NCI-H1048 (cell line): ENCODE results near the gene AMOTL2.
A peak's percentile ranks its signal among the peaks of the same experiment; 100 is the strongest.

ENCODE experiments used
- DNase-seq: peaks from one replicate; lab custom pipeline; 2025; lab: John Stamatoyannopoulos, UW

Gene AMOTL2

DNA sequence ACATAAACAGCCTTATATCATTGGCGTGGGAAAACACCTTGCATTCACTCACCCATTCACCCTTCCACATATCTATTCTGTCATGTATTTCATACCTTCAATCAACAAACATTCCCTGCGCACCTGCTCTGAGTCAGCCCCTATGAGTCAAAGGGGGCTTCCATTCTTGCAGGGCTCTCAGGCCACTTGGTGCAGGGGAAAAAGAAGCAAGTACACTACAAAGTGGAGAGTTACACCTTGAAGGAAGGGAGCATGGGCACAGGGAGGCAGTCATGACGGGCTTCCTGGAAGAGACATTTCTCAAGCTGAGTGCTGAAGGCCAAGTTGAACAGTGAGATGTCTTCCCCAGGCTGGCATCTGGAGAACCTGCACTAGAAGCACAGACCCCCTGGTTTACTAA lies 4.6 kb upstream of the AMOTL2 start:
- no peak for DNase-seq

DNA sequence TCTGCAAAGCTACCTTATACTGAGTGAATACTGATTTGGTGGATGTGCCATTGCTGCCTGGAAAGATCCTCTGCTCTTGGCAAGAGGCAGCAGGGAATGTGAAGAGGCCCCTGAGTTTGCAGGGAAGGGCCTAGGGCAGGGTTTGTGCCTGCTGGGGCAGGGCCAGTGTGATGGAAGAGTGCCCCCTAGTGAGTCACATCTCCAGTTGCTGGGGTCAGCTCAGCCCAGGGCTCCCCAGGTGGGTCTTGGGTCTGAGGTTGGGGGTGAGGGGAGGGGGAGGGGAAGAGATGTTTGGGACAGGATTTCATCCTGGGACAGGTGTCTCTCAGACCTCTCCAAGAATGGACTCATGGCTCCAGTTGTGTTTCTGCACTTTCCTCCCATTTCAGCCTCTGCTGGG lies 4.1 kb upstream of the AMOTL2 start:
- no peak for DNase-seq

DNA sequence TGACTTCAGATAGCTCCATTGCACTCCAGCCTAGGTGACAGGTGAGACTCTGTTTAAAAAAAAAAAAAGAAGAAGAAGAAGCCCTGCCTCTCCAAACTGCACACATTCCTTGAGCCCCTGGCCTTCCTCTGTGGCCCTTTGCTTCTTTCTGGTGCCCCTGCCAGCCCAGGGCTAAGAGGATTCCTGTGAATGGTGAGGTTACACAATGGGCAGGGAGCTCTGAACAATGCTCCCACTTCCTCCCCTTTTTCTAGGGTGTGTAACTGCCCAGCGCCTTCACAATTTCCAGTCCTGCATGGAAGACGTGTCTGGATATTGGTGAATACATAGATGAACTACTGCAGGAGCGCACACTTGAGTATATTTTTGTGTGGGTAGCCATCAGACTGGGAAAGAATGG lies 3.6 kb upstream of the AMOTL2 start:
- DNase-seq: no peak

DNA sequence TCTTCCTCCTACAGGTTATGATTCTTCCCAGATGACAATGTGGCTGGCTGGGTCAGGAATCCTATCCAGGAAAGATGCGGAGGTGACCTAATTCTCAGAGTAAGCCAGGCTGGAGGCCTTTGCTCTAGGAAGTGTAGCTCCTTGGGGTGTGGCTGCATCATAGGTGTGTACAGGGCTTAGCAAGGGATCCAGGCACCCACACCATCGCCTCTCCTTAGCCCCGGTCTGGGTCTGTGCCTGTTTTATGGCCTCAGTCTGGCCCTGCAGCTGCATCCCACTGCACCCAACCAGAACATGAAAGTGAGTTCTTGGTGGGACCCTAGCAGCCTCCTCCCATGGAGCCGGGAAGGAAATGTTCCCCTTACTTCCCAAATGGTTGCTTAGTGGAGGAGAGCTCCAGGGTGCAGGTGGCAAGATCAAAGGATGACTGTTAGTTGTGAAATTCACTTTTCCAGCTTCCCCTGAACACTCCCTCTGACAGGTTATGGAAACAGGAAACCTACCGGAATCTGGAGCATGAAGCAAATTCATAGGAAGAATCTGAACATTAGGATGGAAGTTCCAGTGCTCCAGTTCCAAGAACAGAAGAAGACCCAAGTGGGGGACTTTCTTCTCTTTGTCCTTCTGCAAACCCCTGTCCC lies 2.7 kb upstream of the AMOTL2 start:
- DNase-seq: no peak

DNA sequence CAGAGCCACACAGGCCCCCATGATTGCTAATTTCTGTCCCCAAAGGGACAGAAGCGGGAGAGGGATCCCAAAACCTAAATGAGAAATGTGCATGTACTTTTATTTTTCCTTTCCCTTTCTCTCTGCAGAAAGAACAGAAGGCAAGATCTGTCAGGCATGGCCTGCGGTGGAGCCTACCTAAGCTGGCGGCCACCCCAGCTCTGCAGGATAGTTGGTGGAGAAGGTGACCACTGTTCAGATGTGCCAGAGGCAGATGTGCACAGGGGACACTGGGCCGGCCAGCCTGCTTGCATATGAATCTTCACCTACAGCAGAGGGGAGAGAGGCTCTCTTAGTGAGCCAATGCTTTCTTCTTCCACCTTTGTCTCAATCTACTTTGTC lies 2.1 kb upstream of the AMOTL2 start:
- no peak for DNase-seq

DNA sequence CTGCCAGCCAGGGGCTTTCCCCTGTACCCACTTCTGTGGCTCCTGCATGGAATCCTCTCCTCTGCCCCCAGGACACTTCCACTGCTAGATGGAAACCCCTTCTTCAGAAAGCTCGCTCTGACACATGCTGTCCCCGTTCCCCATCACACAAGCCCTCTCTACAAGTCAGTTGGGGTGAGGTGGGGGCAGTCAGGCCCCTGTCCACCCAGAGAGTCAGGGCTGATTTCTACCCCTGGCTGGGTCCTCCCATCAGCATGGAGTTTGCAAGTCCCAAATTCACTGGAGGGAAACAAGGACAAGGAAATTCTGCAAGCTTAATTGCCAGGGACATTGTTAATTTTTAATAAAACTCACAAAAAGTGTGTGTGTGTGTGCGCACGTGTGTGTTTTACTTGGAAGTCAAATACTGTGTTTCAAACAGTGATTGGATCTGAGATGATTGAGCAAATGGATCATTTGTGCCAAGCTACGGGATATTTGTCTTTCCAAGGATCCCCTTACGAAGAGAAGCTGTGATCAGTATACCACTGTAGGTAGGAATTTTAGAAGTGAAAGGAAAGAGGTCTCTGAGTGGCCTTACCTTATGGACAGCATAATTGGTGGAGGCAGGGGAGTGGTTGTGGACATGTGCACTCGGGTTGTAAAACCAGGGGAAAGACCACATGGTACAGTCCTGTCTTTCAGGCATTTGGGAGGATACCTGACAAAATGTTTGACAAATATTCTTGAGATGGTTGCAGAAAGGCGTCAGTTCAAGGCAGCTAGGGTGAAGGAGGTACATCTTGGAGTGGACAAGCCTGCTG lies 1.5 kb upstream of the AMOTL2 start:
- DNase-seq: no peak

DNA sequence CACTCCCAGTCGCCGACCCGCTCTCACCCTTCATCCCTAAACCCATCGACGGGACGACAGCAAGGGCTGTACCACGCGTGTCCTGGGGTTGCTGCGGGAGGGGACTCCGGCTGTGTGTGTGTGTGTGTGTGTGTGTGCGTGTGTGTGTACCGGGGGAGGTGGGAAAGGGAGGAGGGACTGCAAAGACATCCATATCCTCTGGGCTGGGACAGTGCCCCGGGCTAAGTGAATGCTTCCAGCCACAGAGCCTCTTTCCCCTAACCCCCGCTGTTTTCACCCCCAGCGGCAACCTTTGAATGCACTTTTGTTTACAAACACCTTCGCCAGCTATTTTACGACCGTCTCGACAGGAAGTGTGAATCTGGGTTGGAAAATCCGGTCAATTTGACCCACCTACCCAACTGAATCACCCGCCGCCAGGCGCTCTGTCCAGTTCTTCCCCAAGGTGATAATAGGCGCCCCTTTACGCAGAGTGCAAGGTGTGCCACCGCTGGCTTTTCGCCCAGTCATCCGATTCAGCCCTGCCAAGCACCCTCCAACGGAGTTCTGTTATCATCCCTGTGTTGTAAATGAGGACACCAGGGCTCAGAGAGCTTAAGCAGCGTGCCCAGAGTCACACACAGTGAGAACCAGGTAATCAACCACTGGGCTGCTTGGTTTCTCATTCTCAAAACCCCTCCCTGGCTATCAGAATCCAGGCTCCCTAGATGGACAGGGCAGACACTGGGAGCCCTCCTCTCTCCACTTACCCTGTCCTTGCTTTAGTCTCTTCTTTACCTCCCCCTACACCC lies 739 bp upstream of the AMOTL2 start:
- DNase-seq: no peak

DNA sequence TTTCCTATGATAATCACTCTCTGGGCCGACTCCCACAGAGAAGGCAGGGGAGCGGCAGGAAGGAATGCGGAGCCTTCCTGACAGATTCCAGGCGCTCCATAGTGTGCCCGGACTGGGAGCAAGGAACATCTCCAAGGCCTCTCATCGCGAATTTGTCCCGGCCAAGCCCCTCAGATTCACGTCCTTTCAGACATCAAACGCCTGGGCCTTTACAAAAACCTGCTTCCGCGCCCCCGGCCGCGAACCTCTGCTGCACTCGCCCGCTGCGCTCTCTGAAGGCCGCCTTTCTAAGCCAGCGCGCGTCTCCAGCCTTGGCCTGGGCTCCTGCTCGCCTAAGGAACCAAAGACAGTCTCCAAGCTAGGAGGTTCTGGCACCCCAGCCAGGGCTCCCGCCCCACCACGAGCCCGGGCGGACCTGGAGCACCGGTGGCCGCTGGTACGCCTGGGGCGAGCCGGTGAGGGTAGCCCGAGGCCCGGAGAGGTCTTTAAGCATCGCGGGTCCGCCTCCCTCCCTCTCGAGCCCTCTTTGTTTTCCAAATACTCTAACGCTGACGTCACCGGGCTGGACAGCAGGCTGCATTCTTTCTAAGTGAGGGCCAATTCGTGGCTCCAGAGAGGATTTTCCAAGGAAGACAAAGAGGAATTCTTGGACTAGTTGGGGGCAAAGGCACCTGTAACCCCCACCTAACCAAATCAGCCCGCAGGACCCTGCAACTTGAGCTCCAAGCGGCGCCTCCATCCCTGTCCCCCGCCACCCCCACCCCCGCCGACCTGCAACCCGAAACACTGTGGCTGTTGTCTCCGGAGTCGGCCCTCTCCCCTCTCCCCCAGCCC lies 759 bp downstream of the AMOTL2 start:
- DNase-seq: peak; percentile 12

DNA sequence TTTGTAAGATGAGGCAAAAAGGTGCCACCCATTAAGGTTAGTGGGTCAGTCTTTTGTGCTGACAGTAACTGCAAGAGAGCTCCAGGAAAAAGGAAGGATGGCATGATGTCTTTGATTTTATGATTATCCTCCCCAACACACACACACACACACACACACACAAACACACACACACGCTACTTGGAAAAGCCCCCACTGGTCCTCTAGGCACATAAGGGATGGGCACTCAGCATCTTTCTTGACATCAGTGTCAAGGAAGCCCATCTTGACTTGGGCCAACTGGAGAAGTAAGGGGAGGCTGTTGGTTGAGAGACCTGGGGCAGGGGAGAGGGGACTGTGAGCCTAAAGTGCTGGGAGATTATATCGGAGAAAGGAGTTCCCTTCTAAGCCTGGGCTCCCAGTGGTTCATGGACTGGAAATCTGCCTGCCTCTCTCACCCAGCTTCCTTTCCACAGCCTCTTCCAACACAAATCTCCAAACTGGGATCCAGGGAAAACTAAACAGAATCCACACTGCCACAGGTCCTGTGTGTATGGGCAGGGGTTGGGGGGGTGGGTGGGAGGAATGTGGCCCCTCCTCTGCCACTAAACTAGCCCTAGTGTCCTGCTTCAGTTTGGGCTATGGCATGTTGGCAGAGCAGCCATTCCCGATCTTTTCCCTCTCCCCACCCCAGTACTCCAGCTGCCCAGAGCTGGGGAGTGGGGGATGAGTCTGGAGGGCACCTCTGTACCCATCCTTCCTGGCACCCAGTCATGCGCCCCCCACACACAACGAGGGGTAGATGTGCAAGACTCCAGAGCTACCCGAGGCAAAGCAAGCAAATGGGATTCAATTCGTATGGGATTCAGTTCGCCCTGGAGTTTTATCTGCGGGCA lies 1.6 kb downstream of the AMOTL2 start:
- no peak for DNase-seq

DNA sequence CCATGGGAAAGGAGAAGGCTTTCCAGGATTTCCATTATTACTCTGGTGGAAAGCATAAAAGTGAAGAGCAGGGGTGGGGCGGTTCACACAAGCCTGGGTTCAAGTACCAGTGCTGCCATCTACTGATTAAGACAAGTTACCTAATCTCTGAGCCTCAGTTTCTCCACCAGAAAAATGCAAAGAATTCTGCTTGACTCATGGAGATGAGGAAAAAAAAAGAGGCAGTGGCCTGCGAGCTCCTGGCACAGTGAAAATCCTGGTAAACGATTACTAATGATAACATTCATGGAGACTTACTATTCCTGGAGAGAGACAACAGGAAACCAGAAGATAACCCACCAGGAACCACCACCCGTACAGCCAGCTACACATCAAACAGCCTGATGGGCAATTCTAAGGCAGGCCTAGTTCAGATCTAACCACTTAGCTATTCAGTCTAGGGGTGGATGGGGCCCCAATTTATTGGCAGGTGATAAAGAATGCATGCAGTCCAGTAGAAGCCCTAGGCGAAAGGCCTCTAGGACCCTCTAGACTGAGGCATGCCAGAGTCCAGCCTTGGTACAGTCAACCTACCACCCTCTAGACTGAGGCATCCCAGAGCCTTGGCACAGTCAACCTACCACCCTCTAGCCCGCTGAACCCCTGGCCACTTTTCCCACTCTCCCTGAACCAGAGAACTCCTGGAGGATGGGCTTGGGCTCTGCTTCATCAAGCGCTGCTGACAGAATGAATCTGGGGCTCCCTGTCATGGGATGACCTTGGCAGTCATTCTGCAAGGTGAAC lies 2.5 kb downstream of the AMOTL2 start:
- DNase-seq: no peak

DNA sequence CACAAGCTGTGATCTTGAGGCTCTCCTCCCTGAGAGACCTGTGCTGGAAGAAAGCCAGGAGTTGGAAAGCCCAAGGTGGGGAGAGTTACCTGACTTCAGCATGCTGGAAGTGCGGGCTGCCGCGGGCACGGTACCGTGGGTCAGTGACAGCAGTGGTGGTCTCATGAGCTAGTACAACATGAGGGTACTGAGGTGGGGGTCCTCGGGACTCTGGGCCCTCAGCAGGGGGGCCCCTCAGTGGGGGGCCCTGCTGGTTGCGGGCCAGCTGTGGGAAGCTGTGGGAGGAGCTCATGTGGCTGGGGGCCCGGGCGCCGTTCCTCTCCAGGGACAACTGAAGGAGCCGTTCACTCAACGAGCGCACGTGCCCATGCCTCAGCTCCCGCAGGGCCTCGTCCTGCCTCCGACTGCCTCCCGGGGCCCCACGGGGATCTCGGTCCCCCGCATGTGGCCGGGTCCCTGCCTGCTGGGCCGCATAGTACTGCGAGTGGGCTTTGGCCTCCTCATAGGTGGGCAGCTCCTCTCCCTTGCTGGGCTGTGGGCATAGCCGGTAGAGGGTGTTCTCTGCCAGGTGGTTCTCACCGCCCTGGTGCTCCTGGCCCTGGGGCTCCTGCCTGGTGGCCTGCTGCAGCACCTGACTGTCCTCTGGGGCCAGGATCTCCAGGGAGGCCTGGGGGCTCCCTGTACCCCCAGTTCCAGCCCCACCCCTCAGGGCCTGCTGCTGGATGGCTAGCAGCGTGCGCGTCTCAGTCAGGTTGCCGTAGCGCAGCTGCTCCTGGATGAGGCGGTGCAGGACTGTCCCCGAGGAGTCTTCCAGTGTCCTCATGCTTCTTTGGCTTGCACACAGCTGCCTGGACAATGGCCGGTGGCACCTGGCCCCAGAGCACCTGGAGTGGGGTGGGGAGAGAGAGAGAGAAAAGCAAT lies 3.4 kb downstream of the AMOTL2 start:
- no peak for DNase-seq

DNA sequence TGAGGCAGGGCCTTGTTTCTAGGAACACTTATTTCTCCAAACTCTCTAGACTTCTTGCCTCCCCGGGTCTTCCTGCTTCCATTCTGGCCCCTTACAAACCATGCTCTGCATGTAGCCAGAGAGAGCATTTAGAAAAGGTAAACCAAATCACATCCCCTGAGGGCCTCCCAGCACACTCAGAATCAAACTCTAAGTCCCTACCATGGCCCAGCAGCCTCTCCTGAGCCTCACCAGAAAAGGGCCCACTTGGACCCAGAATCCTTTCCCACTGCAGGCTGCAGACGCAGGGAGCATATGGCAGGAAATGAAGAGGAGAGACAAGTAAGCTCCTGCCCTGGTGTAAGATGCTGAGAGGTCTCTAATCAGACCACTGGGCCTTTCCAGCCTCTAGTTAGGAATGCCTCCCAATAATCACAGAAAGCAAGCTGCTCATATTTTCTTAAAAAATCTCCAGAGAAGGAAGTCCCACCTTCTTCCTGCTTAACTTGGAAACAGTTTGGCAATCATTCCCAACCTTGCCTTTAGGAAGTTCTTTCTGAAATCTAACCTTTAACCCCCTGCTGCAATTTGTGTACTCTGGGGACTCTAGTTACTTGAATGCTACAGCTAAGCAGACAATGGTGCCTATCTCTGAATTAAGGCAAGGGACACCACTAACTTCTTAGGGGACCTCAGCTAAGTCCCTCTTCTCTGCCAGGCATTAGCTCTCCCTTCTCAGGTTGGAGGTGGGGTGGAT lies 4.2 kb downstream of the AMOTL2 start:
- no peak for DNase-seq

DNA sequence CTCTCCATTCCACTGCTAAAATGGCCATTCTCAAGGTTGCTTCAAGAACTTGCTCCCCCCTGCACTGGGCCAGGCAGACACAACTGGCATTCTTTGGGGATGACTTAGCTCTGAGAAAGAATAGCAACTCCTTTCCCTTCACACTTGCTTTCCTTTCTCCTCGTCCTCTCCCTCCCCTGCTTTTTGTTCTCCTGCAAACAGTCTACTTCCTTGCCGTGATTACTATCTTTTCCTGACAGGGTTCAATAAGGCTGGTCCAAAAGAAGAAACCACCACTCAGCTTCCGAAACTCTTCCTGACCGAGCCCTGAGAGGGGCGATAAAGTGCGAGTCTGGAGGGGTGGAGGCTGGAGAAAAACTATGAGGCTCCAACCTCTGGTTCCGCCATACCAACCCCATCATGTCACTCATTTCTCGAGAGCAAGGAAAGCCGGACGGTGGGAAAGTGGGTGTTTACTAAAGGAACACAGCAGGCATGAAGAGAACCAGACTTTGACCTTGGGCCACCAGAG lies 5.0 kb downstream of the AMOTL2 start:
- DNase-seq: no peak

DNA sequence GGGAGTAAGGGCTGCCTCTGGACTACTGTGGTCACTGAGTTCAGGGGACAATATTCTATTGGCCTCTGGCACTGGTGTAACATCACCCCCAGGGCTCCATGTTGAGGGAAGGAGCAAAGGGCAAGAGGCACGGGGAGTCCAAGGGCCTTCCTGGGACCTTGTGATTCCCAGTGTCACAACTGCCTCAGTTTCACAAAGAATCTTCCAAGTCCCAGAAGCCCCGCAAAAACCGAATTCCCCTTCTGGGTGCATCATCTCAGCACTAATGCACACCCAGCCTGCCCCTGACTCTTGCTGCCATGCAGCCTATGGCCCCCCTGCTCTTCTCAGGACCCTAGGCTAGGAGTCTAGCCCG lies 5.5 kb downstream of the AMOTL2 start:
- no peak for DNase-seq

DNA sequence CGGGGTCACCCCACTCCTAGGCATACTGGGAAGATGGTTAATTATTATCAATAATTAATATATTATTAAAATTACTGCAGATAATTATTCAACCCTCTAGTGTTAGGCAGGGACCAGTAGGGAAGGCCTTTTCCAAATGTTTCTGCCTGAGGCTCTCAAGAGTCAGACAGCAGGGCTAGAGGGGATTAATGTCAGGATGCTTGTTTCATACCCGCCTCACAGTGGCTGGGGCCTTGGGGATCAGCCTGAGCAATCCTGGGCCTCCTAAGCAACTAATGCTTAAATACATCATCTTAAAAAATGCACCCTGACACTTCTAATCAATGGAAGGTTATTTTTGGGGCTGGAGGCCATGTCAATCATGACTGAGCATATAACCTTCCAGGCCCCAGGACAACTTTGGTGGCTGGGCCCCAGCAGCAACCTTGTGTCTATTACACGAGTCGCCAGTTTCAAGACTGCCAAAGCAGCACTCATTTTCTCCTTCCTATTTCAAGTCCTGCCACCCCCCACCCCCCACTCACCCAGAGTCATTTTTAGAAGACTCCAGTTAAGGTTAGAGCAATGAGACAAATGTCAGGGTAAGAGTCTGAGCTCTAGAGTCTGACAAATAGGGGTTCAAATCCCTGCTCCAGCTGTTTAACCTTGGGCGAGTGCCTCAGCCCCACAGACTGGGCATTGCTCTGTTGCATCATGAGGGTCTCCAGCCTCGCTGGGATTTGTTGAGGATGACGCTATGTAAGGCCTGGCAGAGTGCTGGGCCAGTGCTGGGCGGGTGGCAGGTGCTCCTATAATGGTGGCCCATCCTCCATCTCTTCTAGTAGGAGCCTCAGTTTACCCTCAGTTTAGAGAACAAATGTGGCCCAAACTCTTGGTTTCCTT lies 6.1 kb downstream of the AMOTL2 start:
- DNase-seq: no peak

DNA sequence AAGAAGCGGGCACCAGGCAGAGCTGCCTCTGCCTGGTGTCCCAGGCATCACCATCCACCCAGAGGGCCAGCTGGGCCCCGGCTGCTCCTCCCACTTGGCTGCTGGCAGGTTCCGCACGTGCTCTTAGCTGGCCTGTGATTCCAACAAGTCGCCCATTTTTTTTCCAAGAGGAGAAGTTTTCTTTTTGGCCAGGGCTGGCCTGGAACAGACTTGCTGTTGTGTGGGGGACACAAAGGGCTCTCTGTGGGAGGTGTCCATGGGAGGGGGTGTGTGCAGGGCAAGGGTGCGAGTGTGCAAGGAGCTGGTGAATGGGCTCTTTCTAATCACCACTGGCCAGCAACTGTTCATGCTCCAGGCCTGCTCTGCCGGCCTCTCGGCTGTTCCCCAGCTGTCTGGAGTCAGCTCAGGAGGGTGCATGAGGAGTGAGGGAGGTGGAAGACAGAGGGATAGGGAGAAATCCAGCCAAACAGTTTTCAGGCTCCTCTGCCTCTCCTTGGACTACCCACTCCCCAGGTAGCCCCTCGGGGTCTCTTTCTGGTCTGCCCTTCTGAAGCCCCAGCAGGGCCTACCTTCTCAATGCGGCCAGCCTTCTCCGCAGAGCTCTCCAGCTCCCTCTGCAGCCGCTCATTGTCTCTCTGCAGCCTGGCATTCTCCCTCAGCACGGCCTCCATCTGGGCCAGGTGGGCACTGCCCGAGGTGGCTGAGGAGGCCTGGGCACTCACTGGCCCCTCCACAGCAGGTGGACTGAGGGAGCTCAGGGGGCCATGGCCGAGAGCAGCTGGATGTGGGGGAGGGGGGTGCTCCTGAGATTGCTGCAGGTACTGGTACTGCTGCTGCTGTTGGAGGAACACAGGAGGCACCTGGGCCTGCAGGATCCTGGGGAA lies 7.1 kb downstream of the AMOTL2 start:
- no peak for DNase-seq
